Fibroblast of the aortic adventitia (primary cell): ENCODE results near the gene SYNE1. TPM values are rescaled to one million over a fixed set of nuclear protein-coding genes. Genes with fewer than 3 reads are reported as not detected.

Experiments used
- DNase-seq: peaks from one replicate; pipeline ENCODE4 v3.0.0-alpha.2; 2010; ENCODE audit warnings: low read depth
- H3K4me3 ChIP-seq: 2 replicates; pipeline ENCODE4 v1.5.1; 2011; ENCODE audit warnings: low read depth, mild to moderate bottlenecking, control low read depth, low read length, moderate library complexity
- total RNA-seq: library from RNA; depleted of rRNA; stranded (reverse); fragments of >200 nt; gene quantifications from 2 replicates; pipeline ENCODE4 v1.2.3, GENCODE V29; 2012; ENCODE audit warnings: low replicate concordance
- TF ChIP-seq, protein P1 (sequence below): IDR thresholded peaks from 2 replicates; pipeline ENCODE4 v1.5.1; 2011; ENCODE audit warnings: mild to moderate bottlenecking, low read length, control low read depth, inconsistent platforms; ENCODE audit not compliant: insufficient read depth

The SYNE1 gene
- total RNA-seq, 1 donor: 193 TPM

GRCh38 chr6:152257581-152257980 lies 379.6 kb downstream of the SYNE1 start:
- DNase-seq: no peak
- TF ChIP-seq, protein P1, sequence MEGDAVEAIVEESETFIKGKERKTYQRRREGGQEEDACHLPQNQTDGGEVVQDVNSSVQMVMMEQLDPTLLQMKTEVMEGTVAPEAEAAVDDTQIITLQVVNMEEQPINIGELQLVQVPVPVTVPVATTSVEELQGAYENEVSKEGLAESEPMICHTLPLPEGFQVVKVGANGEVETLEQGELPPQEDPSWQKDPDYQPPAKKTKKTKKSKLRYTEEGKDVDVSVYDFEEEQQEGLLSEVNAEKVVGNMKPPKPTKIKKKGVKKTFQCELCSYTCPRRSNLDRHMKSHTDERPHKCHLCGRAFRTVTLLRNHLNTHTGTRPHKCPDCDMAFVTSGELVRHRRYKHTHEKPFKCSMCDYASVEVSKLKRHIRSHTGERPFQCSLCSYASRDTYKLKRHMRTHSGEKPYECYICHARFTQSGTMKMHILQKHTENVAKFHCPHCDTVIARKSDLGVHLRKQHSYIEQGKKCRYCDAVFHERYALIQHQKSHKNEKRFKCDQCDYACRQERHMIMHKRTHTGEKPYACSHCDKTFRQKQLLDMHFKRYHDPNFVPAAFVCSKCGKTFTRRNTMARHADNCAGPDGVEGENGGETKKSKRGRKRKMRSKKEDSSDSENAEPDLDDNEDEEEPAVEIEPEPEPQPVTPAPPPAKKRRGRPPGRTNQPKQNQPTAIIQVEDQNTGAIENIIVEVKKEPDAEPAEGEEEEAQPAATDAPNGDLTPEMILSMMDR: no peak
- no peak overlapping the region for H3K4me3 ChIP-seq

DNA sequence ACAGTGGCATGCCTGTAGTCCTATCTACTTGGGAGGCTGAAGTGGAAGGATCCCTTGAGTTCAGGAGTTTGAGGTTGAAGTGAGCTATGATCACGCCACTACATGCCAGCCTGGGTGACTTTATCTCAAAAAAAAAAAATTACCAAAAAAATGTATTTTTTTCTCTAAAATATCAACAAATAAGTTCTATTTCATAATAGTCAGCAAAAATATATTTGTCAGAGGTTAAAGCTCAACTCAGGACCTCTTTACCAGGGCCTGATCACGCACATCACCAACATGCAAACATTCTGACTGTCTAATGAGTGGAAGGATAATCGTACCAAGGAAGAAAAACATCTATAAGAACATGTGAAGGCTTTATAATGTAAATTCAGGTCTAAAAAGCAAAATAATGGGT lies 387.0 kb downstream of the SYNE1 start:
- DNase-seq: no peak
- TF ChIP-seq, protein P1: no peak
- no peak overlapping the region for H3K4me3 ChIP-seq

DNA sequence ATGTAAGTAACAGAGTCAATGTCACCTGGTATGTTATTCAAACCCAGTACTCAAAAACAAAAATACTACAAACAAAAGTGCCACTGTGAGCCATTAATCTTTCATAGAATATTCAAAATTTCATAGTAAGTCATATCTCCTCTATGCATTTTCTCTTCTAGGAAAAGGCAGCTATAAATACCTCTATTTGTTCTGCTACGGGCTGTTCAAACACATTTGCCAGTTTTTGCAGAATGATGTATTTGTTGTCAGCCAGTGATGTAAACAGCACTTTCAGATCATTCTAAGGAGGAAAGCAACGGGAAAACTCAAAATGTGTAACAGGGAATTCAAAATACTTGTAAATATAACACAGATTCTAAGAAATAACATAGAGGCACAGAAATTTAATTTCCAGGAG lies 388.2 kb downstream of the SYNE1 start:
- no peak overlapping the region for H3K4me3 ChIP-seq
- DNase-seq: no peak
- TF ChIP-seq, protein P1: no peak

DNA sequence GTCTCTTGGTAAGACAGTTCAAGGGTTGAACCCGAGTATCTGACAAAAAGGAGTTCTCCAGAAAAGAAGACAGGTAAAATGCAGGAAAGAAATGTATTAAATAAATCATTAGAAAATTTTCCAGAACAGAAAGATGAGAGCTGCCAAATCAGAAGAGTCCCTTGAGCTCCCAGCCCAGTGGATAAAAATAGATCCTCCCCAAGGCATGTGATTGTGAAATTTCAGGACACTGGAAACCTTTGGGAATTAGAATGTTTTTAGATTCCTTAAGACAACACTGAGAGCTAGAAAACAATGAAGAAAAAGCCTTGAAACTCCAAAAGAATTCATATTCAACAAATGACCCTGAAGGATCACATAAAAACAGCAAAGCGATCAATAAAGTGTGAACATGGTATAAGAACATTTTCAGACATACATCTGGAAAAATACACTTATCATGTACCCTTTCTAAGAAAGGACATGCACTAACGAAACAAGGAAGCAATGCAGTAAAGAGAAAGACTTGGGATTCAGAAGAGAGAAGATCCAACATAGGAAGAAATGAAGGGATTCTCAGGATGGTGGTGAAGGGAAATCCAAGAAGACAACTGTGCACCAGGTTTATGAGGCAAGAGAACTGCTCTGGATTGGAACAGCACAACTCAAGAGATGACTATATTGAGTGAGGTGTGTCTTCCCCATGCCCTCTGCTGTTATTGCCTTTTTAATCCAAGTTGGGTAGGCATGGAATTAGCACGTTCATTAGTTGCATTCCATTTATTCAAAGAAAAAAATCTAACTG lies 390.4 kb downstream of the SYNE1 start:
- TF ChIP-seq, protein P1: no peak
- DNase-seq: peak; percentile 50
- no peak overlapping the region for H3K4me3 ChIP-seq

- TF ChIP-seq, protein P1: no peak
- DNase-seq: no peak
- H3K4me3 ChIP-seq: no peak overlapping the region
Observed at GRCh38 chr6:152244998-152245630, 392.0 kb downstream of the SYNE1 start.

DNA sequence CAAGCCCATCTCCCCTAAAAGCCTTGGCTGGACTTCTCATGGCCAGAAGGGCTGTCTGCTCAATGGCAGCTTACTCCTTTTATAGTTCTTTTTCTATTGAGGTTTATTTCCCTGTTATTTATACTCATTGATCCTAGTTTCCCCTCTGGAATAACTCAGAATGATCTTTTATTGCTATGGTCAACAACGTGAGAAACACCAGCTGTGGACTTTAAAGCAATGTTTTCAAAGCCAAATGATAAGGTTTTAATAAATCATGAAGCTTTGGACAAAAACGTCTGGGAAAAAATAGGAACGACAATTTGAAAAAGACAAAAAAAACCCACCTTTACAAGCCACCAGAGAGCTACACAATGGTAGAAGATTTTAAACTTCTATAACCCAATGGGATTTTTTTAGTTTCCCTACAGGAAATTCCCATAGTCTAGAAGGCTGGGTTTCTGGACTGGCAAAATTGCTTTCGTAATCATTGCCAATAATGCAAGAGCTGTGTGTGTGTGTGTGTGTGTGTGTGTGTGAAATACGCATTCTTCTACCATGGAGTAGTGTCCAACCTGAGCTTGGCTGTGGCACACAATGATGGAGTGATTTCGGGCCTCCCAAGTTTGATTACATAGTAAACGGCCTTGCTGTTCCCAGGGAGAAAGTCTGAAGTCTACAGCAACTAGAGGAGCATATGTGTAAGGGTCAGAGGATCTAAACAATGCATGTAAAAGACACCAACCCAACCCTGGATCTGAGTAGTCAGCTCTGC lies 396.0 kb downstream of the SYNE1 start:
- TF ChIP-seq, protein P1: no peak
- H3K4me3 ChIP-seq: no peak overlapping the region
- peak; percentile 68 for DNase-seq
